ENCODE results near the gene METTL16. TPM values are rescaled to one million over a fixed set of nuclear protein-coding genes. Genes with fewer than 3 reads are reported as not detected.

METTL16 gene
- total and polyA plus RNA-seq, 10 donors, result 17.1 to 38.2 (median 27.8) TPM

GRCh38 chr17:2485543-2485942 is 26.1 kb downstream of the METTL16 start:
- H3K27ac ChIP-seq, result peak overlapping the region in 6 of 8 donors; percentile 43 to 71 (median 68)
- DNase-seq, result no peak
- no peaks in the 10 kb centered on the region for H3K9me3 ChIP-seq
- 63 to 96% (median 77%) methylated on average over 5 of the region's 5 CpGs for WGBS, 5 donors
- TF ChIP-seq CTCF (IDR thresholded peaks at IDR 0.05 in 8 of 11, conservative IDR thresholded peaks at IDR 0.05 in 3 of 11) (no peak), POLR2AphosphoS5 (IDR thresholded peaks at IDR 0.05) (no peak), POLR2A (IDR thresholded peaks at IDR 0.05) (no peak)
- peaks cover 10 to 89% (median 39%) of the 10 kb centered on the region in 6 donors for H3K4me1 ChIP-seq
- intact Hi-C loops (cut with DNase I; ENCODE audit: low total_unique reads), result no loop called here
- peak overlapping the region in 5 of 8 donors; percentile 12 to 54 (median 26) for H3K4me3 ChIP-seq
- H3K36me3 ChIP-seq, result no peaks in the 10 kb centered on the region
- no peaks in the 10 kb centered on the region for H3K27me3 ChIP-seq (replicated peaks in 1 of 7)

GRCh38 chr17:2484876-2485275 is 26.8 kb downstream of the METTL16 start:
- peaks cover 0 to 5% (median 0%) of the 10 kb centered on the region in 6 donors for H3K36me3 ChIP-seq
- H3K4me1 ChIP-seq, result peaks cover 10 to 84% (median 39%) of the 10 kb centered on the region in 6 donors
- no peak for DNase-seq
- no peak for TF ChIP-seq CTCF (IDR thresholded peaks at IDR 0.05 in 8 of 11, conservative IDR thresholded peaks at IDR 0.05 in 3 of 11)
- no peak for TF ChIP-seq POLR2AphosphoS5 (IDR thresholded peaks at IDR 0.05)
- TF ChIP-seq POLR2A (IDR thresholded peaks at IDR 0.05), result no peak
- no peaks in the 10 kb centered on the region for H3K27me3 ChIP-seq (replicated peaks in 1 of 7)
- WGBS, 5 donors, result 85 to 97% (median 94%) methylated on average over 8 of the region's 8 CpGs
- no peak overlapping the region for H3K27ac ChIP-seq
- no peak overlapping the region for H3K4me3 ChIP-seq
- intact Hi-C loops (cut with DNase I; ENCODE audit: low total_unique reads), result no loop called here
- H3K9me3 ChIP-seq, result no peaks in the 10 kb centered on the region

- DNase-seq, result no peak
- peaks cover 0 to 9% (median 0%) of the 10 kb centered on the region in 6 donors for H3K36me3 ChIP-seq
- H3K27me3 ChIP-seq (replicated peaks in 1 of 7), result no peaks in the 10 kb centered on the region
- intact Hi-C loops (cut with DNase I; ENCODE audit: low total_unique reads), result no loop called here
- TF ChIP-seq CTCF (IDR thresholded peaks at IDR 0.05 in 8 of 11, conservative IDR thresholded peaks at IDR 0.05 in 3 of 11), result no peak
- H3K4me1 ChIP-seq, result peaks cover 10 to 75% (median 39%) of the 10 kb centered on the region in 6 donors
- WGBS, 5 donors, result 93 to 98% (median 95%) methylated on average over 1 of the region's 1 CpG
- H3K4me3 ChIP-seq, result no peak overlapping the region
- peak overlapping the region in 1 of 8 donors; percentile 48 for H3K27ac ChIP-seq
- no peaks in the 10 kb centered on the region for H3K9me3 ChIP-seq
These were observed 28.6 kb downstream of the METTL16 start for GRCh38 chr17:2483084-2483483.

GRCh38 chr17:2482218-2482617 is 29.5 kb downstream of the METTL16 start:
- 43 to 50% (median 49%) methylated on average over 7 of the region's 7 CpGs for WGBS, 5 donors
- peaks cover 10 to 69% (median 39%) of the 10 kb centered on the region in 6 donors for H3K4me1 ChIP-seq
- H3K9me3 ChIP-seq, result no peaks in the 10 kb centered on the region
- no peak overlapping the region for H3K4me3 ChIP-seq
- peak overlapping the region in 7 of 8 donors; percentile 9 to 50 (median 45) for H3K27ac ChIP-seq
- no peak for DNase-seq
- peaks cover 0 to 18% (median 8%) of the 10 kb centered on the region in 6 donors for H3K36me3 ChIP-seq
- H3K27me3 ChIP-seq (replicated peaks in 1 of 7), result no peaks in the 10 kb centered on the region
- intact Hi-C loops (cut with DNase I; ENCODE audit: low total_unique reads), result no loop called here
- TF ChIP-seq CTCF (IDR thresholded peaks at IDR 0.05 in 8 of 11, conservative IDR thresholded peaks at IDR 0.05 in 3 of 11), result no peak
- no peak for TF ChIP-seq POLR2AphosphoS5 (IDR thresholded peaks at IDR 0.05)
- no peak for TF ChIP-seq POLR2A (IDR thresholded peaks at IDR 0.05)
